T-cell (primary cell): ENCODE results near the gene TXNRD3. TPM values are rescaled to one million over a fixed set of nuclear protein-coding genes. Genes with fewer than 3 reads are reported as not detected.

ENCODE experiments used
- ATAC-seq, 4 experiments: fragments of 200-7000 bp in 3 of 4; fragments of 150-1000 bp in 1 of 4; cut with Tn5 transposase; replicated peaks in 1 of 4; 1 replicate in 3 of 4; 2 replicates in 1 of 4; pipeline ENCODE4 v1.10.0; 2021; ENCODE audit warnings: moderate library complexity in 3 of 4, mild to moderate bottlenecking in 2 of 4, moderate number of reproducible peaks in 1 of 4
- CTCF ChIA-PET, 2 donors: fragments of 300-600 bp; sonication (Branson Sonifier 250); formaldehyde crosslinking; loops; one replicate each; lab custom pipeline; 2022; ENCODE audit warnings: antibody characterized with exemption in 2 of 2; lab: Charles Lee
- POLR2A ChIA-PET, 2 donors: fragments of 300-600 bp; sonication (Branson Sonifier 250); formaldehyde crosslinking; loops; one replicate each; lab custom pipeline; 2022; ENCODE audit warnings: antibody characterized with exemption in 2 of 2; lab: Charles Lee
- DNase-seq, 35 experiments: peaks; one replicate each; pipeline versions ENCODE4 v3.0.0 to v3.0.0-alpha.2; 2013 to 2023
- H3K27ac ChIP-seq: one replicate; pipeline ENCODE4 v1.5.1; 2013; ENCODE audit warnings: low read length
- H3K27me3 ChIP-seq, 2 experiments: replicated peaks in 1 of 2; 1 replicate in 1 of 2; 2 replicates in 1 of 2; pipeline versions ENCODE4 v1.6.1 to v1.7.0; 2013; ENCODE audit warnings: low read length in 1 of 2, mixed read lengths in 1 of 2; ENCODE audit not compliant: control insufficient read depth in 2 of 2, insufficient read depth in 2 of 2; ENCODE audit errors: extremely low read depth in 1 of 2
- H3K36me3 ChIP-seq, 2 donors: 1 replicate in 1 of 2; 2 replicates in 1 of 2; pipeline versions ENCODE4 v1.6.1 to v1.7.0; 2013; ENCODE audit warnings: low read length in 1 of 2; ENCODE audit not compliant: control insufficient read depth in 2 of 2, insufficient read depth in 1 of 2; ENCODE audit errors: extremely low read depth in 1 of 2
- H3K4me1 ChIP-seq, 2 experiments: 1 replicate in 1 of 2; 2 replicates in 1 of 2; pipeline versions ENCODE4 v1.6.1 to v1.7.0; 2013; ENCODE audit warnings: low read length in 2 of 2, mixed read lengths in 1 of 2; ENCODE audit not compliant: insufficient read depth in 2 of 2, control insufficient read depth in 1 of 2; ENCODE audit errors: extremely low read depth in 1 of 2
- H3K4me3 ChIP-seq, 2 donors: 1 replicate in 1 of 2; 2 replicates in 1 of 2; pipeline versions ENCODE4 v1.5.1 to v1.7.0; 2013; ENCODE audit warnings: mild to moderate bottlenecking in 2 of 2, low read length in 1 of 2, moderate library complexity in 1 of 2; ENCODE audit not compliant: control insufficient read depth in 1 of 2; ENCODE audit errors: extremely low read depth in 1 of 2
- H3K9me3 ChIP-seq: 2 replicates; pipeline ENCODE4 v1.7.0; 2013
- H3K27ac Mint-ChIP-seq, 2 donors: one replicate each; pipeline ENCODE4 v1.8.0; 2020 to 2021; ENCODE audit warnings: mild to moderate bottlenecking in 2 of 2, mixed read lengths in 2 of 2
- H3K27me3 Mint-ChIP-seq, 2 donors: one replicate each; pipeline ENCODE4 v1.8.0; 2021 to 2022; ENCODE audit warnings: mixed read lengths in 2 of 2
- H3K36me3 Mint-ChIP-seq: one replicate; pipeline ENCODE4 v1.8.0; 2021; ENCODE audit warnings: mixed read lengths
- H3K4me1 Mint-ChIP-seq, 3 donors: one replicate each; pipeline ENCODE4 v1.8.0; 2020 to 2022; ENCODE audit warnings: mixed read lengths in 3 of 3, mild to moderate bottlenecking in 1 of 3
- H3K4me3 Mint-ChIP-seq, 3 donors: one replicate each; pipeline ENCODE4 v1.8.0; 2020 to 2022; ENCODE audit warnings: mild to moderate bottlenecking in 3 of 3, mixed read lengths in 3 of 3, moderate library complexity in 3 of 3
- H3K9me3 Mint-ChIP-seq, 3 donors: one replicate each; pipeline ENCODE4 v1.8.0; 2020 to 2022; ENCODE audit warnings: mixed read lengths in 3 of 3
- WGBS: methylation state at CpG from one replicate; pipeline ENCODE4 v1.1.5; 2013; ENCODE audit warnings: missing lambda C conversion rate; ENCODE audit not compliant: insufficient coverage; 5-methylcytosine and 5-hydroxymethylcytosine counted together
- total RNA-seq, 35 experiments: library from RNA in 6 of 35; stranded (reverse) in 6 of 35; fragments of 120-200 nt in 1 of 35; gene quantifications; one replicate each; pipeline versions ENCODE4 v1.2.1 to v1.2.4 and lab custom pipeline; 2013 to 2026

TXNRD3 gene
- total RNA-seq, 5 donors from 2014 or later (not counting 1 experiment from before 2014, with no cell fraction given): 2.0 to 4.8 (median 4.0) TPM

DNA sequence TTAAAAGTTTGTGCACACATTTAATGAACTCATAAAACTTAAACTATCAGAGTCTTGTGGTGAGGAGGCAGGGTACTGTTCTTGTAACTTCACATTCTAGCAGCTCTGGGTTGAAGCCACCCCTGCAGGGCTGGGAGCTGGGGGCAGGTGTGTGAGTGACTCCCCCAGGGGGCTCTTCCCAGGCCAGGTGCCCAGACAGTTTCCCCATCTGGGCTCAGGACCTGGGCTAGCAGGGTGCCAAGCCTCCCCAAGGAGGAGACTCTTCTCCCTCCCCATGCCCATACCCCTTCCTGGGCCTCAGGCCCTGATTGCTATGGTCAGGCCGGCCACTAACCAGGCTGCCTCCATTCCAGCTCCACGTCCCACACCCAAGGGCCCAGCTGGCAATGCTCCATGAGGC, 27.1 kb upstream of the TXNRD3 start:
- ChIA-PET CTCF (interaction anchor here (0.7 to 1.7 kb wide), 4 partner anchors 24 to 865 kb away, joined by 3 to 5 read pairs (median 4); no protein-coding TSS in a partner anchor), POLR2A (no interaction called here)
- Mint-ChIP-seq H3K4me1 (peaks cover 5 to 7% (median 5%) of the 10 kb centered on the region in 3 donors), H3K36me3 (no peaks in the 10 kb centered on the region), H3K27ac (no peak overlapping the region), H3K9me3 (no peaks in the 10 kb centered on the region), H3K27me3 (peaks cover 4 to 19% of the 10 kb centered on the region in 2 donors), H3K4me3 (no peak overlapping the region)
- DNase-seq (no peak), ATAC-seq (no peak)
- Histone ChIP-seq H3K27ac (no peak overlapping the region), H3K27me3 (peaks cover 0 to 30% of the 10 kb centered on the region in 2 experiments), H3K4me3 (no peak overlapping the region), H3K9me3 (no peaks in the 10 kb centered on the region), H3K4me1 (peaks cover 0 to 11% of the 10 kb centered on the region in 2 experiments), H3K36me3 (no peaks in the 10 kb centered on the region)
- 79% methylated on average over 2 of the region's 2 CpGs for WGBS

DNA sequence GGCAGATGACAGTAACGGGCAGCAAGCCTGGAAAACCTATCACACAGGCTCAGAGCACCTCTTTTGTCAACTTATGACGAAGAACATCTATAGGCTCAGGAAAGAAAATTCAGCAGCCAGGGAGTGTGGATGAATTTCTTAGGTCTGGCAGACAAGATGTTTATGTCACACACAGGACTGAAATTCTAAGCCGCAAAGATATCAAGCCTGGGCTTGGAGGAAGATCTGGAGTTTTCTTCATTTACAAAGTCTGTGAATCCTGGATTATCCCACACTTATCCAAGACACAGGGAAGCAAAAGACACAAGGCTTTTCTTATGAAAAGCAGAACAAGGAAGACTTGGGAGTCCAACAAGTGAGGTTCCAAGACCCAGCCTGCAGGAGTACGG, 25.7 kb upstream of the TXNRD3 start:
- Histone ChIP-seq H3K36me3 (no peaks in the 10 kb centered on the region), H3K4me1 (peaks cover 0 to 11% of the 10 kb centered on the region in 2 experiments), H3K9me3 (no peaks in the 10 kb centered on the region), H3K27ac (no peak overlapping the region), H3K4me3 (no peak overlapping the region), H3K27me3 (peaks cover 0 to 30% of the 10 kb centered on the region in 2 experiments)
- ATAC-seq (no peak), DNase-seq (no peak)
- H3K4me1 Mint-ChIP-seq: peaks cover 5 to 7% (median 5%) of the 10 kb centered on the region in 3 donors
- no peak overlapping the region for H3K4me3 Mint-ChIP-seq
- POLR2A ChIA-PET: no interaction called here
- 80% methylated on average over 2 of the region's 4 CpGs for WGBS
- CTCF ChIA-PET: interaction anchor here (1.3 to 1.4 kb wide), 3 partner anchors 9 to 865 kb away, joined by 4 read pairs; no protein-coding TSS in a partner anchor
- H3K36me3 Mint-ChIP-seq: no peaks in the 10 kb centered on the region
- H3K27me3 Mint-ChIP-seq: peaks cover 8 to 25% of the 10 kb centered on the region in 2 donors
- no peaks in the 10 kb centered on the region for H3K9me3 Mint-ChIP-seq
- H3K27ac Mint-ChIP-seq: no peak overlapping the region

DNA sequence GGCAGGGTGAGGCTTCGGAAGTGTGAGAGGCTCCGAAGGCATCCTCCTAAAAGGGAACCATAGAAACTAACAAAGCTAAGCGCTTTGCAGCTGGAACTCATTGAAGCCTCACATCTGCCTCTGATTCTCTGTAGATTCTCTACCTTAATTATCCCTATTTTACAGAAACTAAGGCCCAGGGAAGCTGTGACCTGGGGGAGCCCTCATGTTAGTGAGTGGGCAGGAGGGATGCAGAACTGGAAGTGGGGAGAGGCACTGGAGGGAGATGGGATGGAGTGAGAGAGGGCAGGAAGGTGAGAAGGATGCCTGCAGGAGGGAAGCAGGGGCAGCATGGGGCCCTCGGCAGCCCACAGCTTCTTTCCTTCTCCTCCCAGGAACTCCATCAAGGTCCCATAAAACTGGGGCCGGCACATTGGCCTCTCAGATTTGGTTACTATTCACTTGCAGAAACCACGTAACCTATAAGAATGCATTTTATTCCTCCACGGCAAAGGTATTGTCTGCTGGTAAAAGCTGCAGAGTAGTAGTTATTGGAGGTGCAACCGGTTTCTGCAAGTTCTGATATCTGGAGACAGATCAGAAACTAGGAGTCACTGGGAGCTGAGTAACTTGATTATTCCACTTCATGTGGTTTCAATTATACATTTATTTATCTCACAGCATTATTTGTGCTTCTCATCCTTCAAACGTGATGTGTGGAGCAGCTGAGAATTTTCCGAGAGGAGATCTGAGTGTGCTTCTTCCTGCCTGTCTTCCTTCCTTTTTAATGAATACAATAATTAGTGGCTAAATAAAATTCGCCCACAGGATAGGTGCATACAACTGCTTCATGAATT, 25.1 kb upstream of the TXNRD3 start:
- Histone ChIP-seq H3K4me3 (no peak overlapping the region), H3K27me3 (peaks cover 0 to 29% of the 10 kb centered on the region in 2 experiments), H3K4me1 (peaks cover 0 to 11% of the 10 kb centered on the region in 2 experiments), H3K36me3 (no peaks in the 10 kb centered on the region), H3K27ac (no peak overlapping the region), H3K9me3 (no peaks in the 10 kb centered on the region)
- H3K4me3 Mint-ChIP-seq: no peak overlapping the region
- peaks cover 8 to 25% of the 10 kb centered on the region in 2 donors for H3K27me3 Mint-ChIP-seq
- peaks cover 5 to 7% (median 5%) of the 10 kb centered on the region in 3 donors for H3K4me1 Mint-ChIP-seq
- no peak for DNase-seq
- ChIA-PET CTCF (interaction anchor here (0.6 to 1.6 kb wide), 7 partner anchors 9 to 868 kb away, joined by 3 to 5 read pairs (median 4); no protein-coding TSS in a partner anchor), POLR2A (no interaction called here)
- WGBS: 33% methylated on average over 1 of the region's 11 CpGs
- H3K27ac Mint-ChIP-seq: no peak overlapping the region
- ATAC-seq: no peak
- H3K9me3 Mint-ChIP-seq: no peaks in the 10 kb centered on the region
- no peaks in the 10 kb centered on the region for H3K36me3 Mint-ChIP-seq

DNA sequence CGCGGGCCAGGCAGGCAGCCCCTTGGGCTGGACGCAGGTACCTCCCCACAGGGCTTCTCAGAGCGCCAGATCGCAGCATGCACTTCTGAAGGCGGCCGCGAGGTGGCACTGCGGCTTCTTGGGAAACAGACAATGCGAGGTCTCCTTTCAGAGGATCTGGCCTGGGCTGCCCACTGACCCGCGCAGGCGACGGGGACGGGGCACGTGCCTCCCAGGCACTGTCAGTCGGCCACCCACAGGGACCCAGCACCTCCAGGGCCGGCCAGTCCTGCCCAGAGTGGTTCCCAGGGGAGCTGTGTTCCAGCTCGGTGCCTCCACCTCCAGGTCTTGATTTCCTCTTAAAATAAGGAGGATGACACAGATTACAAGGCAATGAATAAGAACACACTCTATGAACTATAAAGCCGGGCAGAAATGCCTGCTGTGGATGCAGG, 24.4 kb upstream of the TXNRD3 start:
- H3K4me3 ChIP-seq: peak overlapping the region in 1 of 2 donors; percentile 38
- H3K4me3 Mint-ChIP-seq: peak overlapping the region; percentile 28 to 77 (median 41)
- H3K27ac Mint-ChIP-seq: no peak overlapping the region
- H3K4me1 Mint-ChIP-seq: peaks cover 5 to 7% (median 5%) of the 10 kb centered on the region in 3 donors
- no peaks in the 10 kb centered on the region for H3K36me3 ChIP-seq
- peaks cover 0 to 11% of the 10 kb centered on the region in 2 experiments for H3K4me1 ChIP-seq
- 0% methylated on average over 18 of the region's 20 CpGs for WGBS
- H3K27me3 Mint-ChIP-seq: peaks cover 8 to 25% of the 10 kb centered on the region in 2 donors
- ATAC-seq (peak; percentile 75 to 79 (median 78)), DNase-seq (peak; percentile 29 to 81 (median 65))
- CTCF ChIA-PET: interaction anchor here (1.1 to 1.6 kb wide), 6 partner anchors 22 to 869 kb away, joined by 3 to 5 read pairs (median 4); no protein-coding TSS in a partner anchor
- H3K9me3 Mint-ChIP-seq: peaks cover 0 to 6% (median 0%) of the 10 kb centered on the region in 3 donors
- no peak overlapping the region for H3K27ac ChIP-seq
- POLR2A ChIA-PET: no interaction called here
- no peaks in the 10 kb centered on the region for H3K36me3 Mint-ChIP-seq
- no peaks in the 10 kb centered on the region for H3K9me3 ChIP-seq
- peaks cover 0 to 23% of the 10 kb centered on the region in 2 experiments for H3K27me3 ChIP-seq

DNA sequence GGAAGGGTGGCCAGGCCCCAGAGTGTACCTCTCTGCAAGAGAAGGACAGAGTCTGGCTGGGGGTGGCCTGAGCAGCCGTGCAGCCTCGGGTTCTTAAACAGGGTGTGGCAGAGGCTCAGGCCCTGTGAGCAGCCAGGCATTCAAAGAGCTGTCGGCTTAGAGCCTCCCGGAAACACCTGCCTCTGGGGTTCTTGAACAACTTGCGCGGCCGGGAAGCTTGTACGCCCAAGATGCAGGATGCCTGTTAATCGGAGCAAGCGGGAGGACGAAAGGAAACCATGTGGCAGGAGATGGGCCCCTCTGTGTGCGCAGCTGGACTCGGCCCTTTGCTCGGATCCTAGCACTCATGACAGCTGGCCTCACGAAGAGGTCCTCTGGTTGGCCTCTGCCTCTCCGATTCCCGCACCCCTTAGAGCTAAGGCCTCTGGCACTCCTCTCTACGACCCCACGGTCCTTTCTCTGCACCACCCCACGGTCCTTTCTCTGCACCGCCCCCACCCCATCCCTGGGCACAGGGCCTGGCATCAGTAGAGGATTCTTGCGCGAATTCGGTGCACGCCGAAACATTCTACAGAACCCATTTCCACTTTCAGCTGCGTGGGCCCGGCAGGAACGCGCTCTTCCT, 23.9 kb upstream of the TXNRD3 start:
- no peak overlapping the region for H3K27ac ChIP-seq
- H3K36me3 ChIP-seq: no peaks in the 10 kb centered on the region
- 34% methylated on average over 27 of the region's 30 CpGs for WGBS
- ChIA-PET CTCF (interaction anchor here (1.1 to 1.6 kb wide), 6 partner anchors 13 to 869 kb away, joined by 3 to 5 read pairs (median 3); no protein-coding TSS in a partner anchor), POLR2A (no interaction called here)
- H3K4me3 ChIP-seq: peak overlapping the region in 1 of 2 donors; percentile 38
- Mint-ChIP-seq H3K36me3 (no peaks in the 10 kb centered on the region), H3K27me3 (peaks cover 8 to 25% of the 10 kb centered on the region in 2 donors), H3K4me3 (peak overlapping the region; percentile 28 to 77 (median 41)), H3K27ac (no peak overlapping the region), H3K4me1 (peaks cover 5 to 7% (median 5%) of the 10 kb centered on the region in 3 donors), H3K9me3 (peaks cover 0 to 6% (median 0%) of the 10 kb centered on the region in 3 donors)
- H3K9me3 ChIP-seq: no peaks in the 10 kb centered on the region
- H3K27me3 ChIP-seq: peaks cover 0 to 21% of the 10 kb centered on the region in 2 experiments
- DNase-seq: no peak
- H3K4me1 ChIP-seq: peaks cover 0 to 11% of the 10 kb centered on the region in 2 experiments
- ATAC-seq: peak in 3 of 4 experiments; percentile 24 to 32 (median 31)
